Glutamatergic neuron (in vitro differentiated cells): ENCODE data around the gene HHIPL1. TPM values are rescaled to one million over a fixed set of nuclear protein-coding genes. Genes with fewer than 3 reads are reported as not detected.
A peak's percentile ranks its signal among the peaks of the same experiment; 100 is the strongest.

Experiments used
- DNase-seq: peaks from one replicate; pipeline ENCODE4 v3.0.0; 2022
- H3K27ac Mint-ChIP-seq: one replicate; pipeline ENCODE4 v1.8.0; 2020; ENCODE audit warnings: mild to moderate bottlenecking, mixed read lengths, inconsistent platforms; ENCODE audit not compliant: unreplicated experiment
- H3K27me3 Mint-ChIP-seq: one replicate; pipeline ENCODE4 v1.8.0; 2020; ENCODE audit warnings: mild to moderate bottlenecking, moderate library complexity, mixed read lengths, inconsistent platforms; ENCODE audit not compliant: unreplicated experiment
- H3K36me3 Mint-ChIP-seq: one replicate; pipeline ENCODE4 v1.8.0; 2020; ENCODE audit warnings: mild to moderate bottlenecking, mixed read lengths, inconsistent platforms; ENCODE audit not compliant: unreplicated experiment
- H3K4me1 Mint-ChIP-seq: one replicate; pipeline ENCODE4 v1.8.0; 2020; ENCODE audit warnings: mild to moderate bottlenecking, low read depth, mixed read lengths, inconsistent platforms; ENCODE audit not compliant: unreplicated experiment
- H3K4me3 Mint-ChIP-seq: one replicate; pipeline ENCODE4 v1.8.0; 2020; ENCODE audit warnings: mild to moderate bottlenecking, mixed read lengths, inconsistent platforms; ENCODE audit not compliant: unreplicated experiment
- H3K9me3 Mint-ChIP-seq: one replicate; pipeline ENCODE4 v1.8.0; 2020; ENCODE audit warnings: mild to moderate bottlenecking, moderate library complexity, mixed read lengths, inconsistent platforms; ENCODE audit not compliant: unreplicated experiment
- CTCF ChIP-seq: fragments of 200-600 bp; sonication (generic); IDR thresholded peaks from one replicate; pipeline ENCODE4 v1.5.0; 2021; ENCODE audit not compliant: partially characterized antibody, unreplicated experiment
- total RNA-seq: library from RNA; stranded (reverse); fragmentation: NEBNext Ultra II Directional; extraction: Animal tissue kit (Norgen Biotek cat#: 25700); gene quantifications from one replicate; pipeline ENCODE4 v1.2.1, GENCODE V29; 2021; ENCODE audit not compliant: unreplicated experiment

Gene HHIPL1
- total RNA-seq, 1 donor from 2014 or later: 0.47 TPM

GRCh38 chr14:99615497-99616157 is 29.3 kb upstream of the HHIPL1 start:
- Mint-ChIP-seq H3K4me3 (no peak overlapping the region), H3K36me3 (no peaks in the 10 kb centered on the region), H3K27ac (no peak overlapping the region), H3K9me3 (peaks cover 7% of the 10 kb centered on the region), H3K27me3 (peaks cover 7% of the 10 kb centered on the region), H3K4me1 (peaks cover 22% of the 10 kb centered on the region)
- TF ChIP-seq CTCF: no peak
- no peak for DNase-seq

- Mint-ChIP-seq H3K36me3 (no peaks in the 10 kb centered on the region), H3K4me1 (peaks cover 21% of the 10 kb centered on the region), H3K4me3 (no peak overlapping the region), H3K27me3 (peaks cover 7% of the 10 kb centered on the region), H3K9me3 (peaks cover 5% of the 10 kb centered on the region), H3K27ac (peak overlapping the region; percentile 5)
- TF ChIP-seq CTCF: no peak
- DNase-seq: no peak
These were observed 27.8 kb upstream of the HHIPL1 start for GRCh38 chr14:99616832-99617800.

- H3K4me3 Mint-ChIP-seq: no peak overlapping the region
- peaks cover 22% of the 10 kb centered on the region for H3K4me1 Mint-ChIP-seq
- peaks cover 4% of the 10 kb centered on the region for H3K9me3 Mint-ChIP-seq
- H3K36me3 Mint-ChIP-seq: no peaks in the 10 kb centered on the region
- H3K27me3 Mint-ChIP-seq: peaks cover 9% of the 10 kb centered on the region
- no peak for TF ChIP-seq CTCF
- H3K27ac Mint-ChIP-seq: no peak overlapping the region
- DNase-seq: no peak
These were observed 24.8 kb upstream of the HHIPL1 start for GRCh38 chr14:99619835-99620834.

- H3K27ac Mint-ChIP-seq: no peak overlapping the region
- no peak for TF ChIP-seq CTCF
These were observed 23.0 kb upstream of the HHIPL1 start for GRCh38 chr14:99621948-99622347.

More at GRCh38 chr14:99621948-99622347, 23.0 kb upstream of the HHIPL1 start:
- Mint-ChIP-seq H3K4me3 (no peak overlapping the region), H3K9me3 (no peaks in the 10 kb centered on the region), H3K27me3 (peaks cover 3% of the 10 kb centered on the region), H3K4me1 (peaks cover 9% of the 10 kb centered on the region), H3K36me3 (no peaks in the 10 kb centered on the region)
- no peak for DNase-seq
